ENCODE data around the gene ADAM8.
A peak's percentile ranks its signal among the peaks of the same experiment; 100 is the strongest.

Gene ADAM8

DNA sequence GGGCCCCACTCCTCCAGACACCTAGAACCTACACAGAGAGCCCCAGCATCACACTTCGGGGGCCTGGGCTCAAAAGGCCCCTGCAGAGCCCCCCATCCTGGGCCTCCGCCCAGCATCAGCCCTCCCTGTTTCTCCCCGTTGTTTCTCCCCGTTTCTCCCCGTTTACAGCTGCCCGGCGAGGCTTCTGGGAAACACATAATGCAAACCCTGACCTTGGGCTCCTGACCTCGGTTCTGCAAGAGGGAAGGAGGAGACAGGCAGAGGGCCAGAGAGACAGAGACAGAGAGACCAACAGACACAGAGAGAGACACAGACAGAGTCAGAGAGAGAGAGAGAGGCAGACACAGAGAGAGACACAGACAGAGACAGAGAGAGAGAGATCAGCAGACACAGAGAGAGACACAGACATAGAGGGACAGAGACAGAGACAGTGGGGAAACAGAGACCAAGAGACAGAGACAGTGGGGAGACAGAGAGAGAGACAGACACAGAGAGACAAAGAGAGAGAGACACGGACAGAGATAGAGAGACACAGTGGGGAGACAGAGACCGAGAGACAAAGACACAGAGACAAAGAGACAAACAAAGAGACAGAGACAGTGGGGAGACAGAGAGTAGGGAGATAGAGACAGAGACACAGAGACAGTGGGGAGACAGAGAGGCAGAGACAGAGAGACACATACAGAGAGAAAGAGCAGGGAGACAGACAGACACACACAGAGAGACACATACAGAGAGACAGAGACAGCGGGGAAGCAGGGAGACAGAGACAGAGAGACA, 26.5 kb downstream of the ADAM8 start:
- Histone ChIP-seq H3K36me3 (no peaks in the 10 kb centered on the region), H3K27ac (no peak overlapping the region), H3K4me3 (no peak overlapping the region), H3K27me3 (peaks cover 0 to 16% (median 4%) of the 10 kb centered on the region in 11 experiments; a peak in 6 of 22 replicates), H3K4me1 (peaks cover 35 to 62% (median 50%) of the 10 kb centered on the region in 10 experiments), H3K9ac (no peak overlapping the region), H3K9me3 (replicated peaks in 1 of 11) (no peaks in the 10 kb centered on the region), H4K20me1 (no peaks in the 10 kb centered on the region; a peak in 1 of 22 replicates), H3K4me2 (0 out of 22 replicates have a peak overlapping the region, but pooled peaks of 1 of the 11 experiments have one; percentile 5)
- no peak for TF ChIP-seq Cebpa-rat (IDR thresholded peaks at IDR 0.05)

DNA sequence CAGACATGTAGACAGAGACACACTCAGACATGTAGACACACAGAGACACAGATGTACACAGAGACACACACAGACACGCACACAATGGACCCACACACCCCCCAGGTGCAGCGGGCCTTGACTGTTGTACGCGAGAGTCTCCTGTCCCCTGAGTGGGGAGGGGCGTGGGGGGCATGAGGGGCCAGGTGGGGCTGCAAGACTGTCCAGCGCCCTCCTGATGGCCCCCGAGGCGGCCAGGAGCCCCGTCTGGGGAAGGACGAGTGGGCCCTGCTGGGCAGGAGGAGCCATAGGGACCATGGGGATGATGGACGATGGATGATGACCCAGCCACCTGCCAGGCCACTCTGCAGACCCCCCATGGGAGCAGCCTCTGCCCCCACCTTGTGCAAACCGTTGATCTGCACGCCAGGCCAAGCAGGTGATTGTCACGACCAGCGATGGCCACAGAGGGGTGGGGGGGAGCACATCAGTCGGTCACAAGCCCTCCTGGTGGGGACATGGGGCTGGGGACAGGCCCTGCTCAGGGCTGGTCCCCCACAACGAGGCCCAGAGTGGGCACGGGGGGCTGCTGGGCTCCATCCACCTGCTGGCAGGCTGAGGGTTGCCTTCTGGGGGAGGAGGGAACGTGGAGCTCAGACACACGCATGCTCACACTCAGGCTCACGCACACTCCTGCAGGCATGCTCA, 27.4 kb downstream of the ADAM8 start:
- no peak overlapping the region for H3K4me3 ChIP-seq
- peaks cover 0 to 20% (median 4%) of the 10 kb centered on the region in 11 experiments; a peak in 7 of 22 replicates for H3K27me3 ChIP-seq
- H3K36me3 ChIP-seq: no peaks in the 10 kb centered on the region
- no peaks in the 10 kb centered on the region for H3K9me3 ChIP-seq (replicated peaks in 1 of 11)
- no peaks in the 10 kb centered on the region; a peak in 1 of 22 replicates for H4K20me1 ChIP-seq
- H3K9ac ChIP-seq: no peak overlapping the region
- no peak for TF ChIP-seq Cebpa-rat (IDR thresholded peaks at IDR 0.05)
- peaks cover 26 to 62% (median 46%) of the 10 kb centered on the region in 10 experiments for H3K4me1 ChIP-seq
- H3K27ac ChIP-seq: no peak overlapping the region
- H3K4me2 ChIP-seq: no peak overlapping the region

GRCh38 chr10:133248334-133248715, 28.3 kb downstream of the ADAM8 start:
- peaks cover 0 to 29% (median 8%) of the 10 kb centered on the region in 11 experiments; a peak in 12 of 22 replicates for H3K27me3 ChIP-seq
- no peak overlapping the region for H3K4me2 ChIP-seq
- H3K4me3 ChIP-seq: no peak overlapping the region
- no peaks in the 10 kb centered on the region for H3K36me3 ChIP-seq
- no peaks in the 10 kb centered on the region for H3K9me3 ChIP-seq (replicated peaks in 1 of 11)
- H3K27ac ChIP-seq: no peak overlapping the region
- peak overlapping the region in 1 of 11 experiments; percentile 13; a peak in 1 of 22 replicates for H3K9ac ChIP-seq
- no peak for TF ChIP-seq Cebpa-rat (IDR thresholded peaks at IDR 0.05)
- H4K20me1 ChIP-seq: peaks cover 0 to 5% (median 0%) of the 10 kb centered on the region in 11 experiments; a peak in 2 of 22 replicates
- H3K4me1 ChIP-seq: peaks cover 17 to 62% (median 49%) of the 10 kb centered on the region in 10 experiments

- no peak overlapping the region for H3K9ac ChIP-seq
- peaks cover 0 to 33% (median 10%) of the 10 kb centered on the region in 11 experiments; a peak in 12 of 22 replicates for H3K27me3 ChIP-seq
- peaks cover 0 to 6% (median 0%) of the 10 kb centered on the region in 11 experiments; a peak in 2 of 22 replicates for H4K20me1 ChIP-seq
- H3K27ac ChIP-seq: no peak overlapping the region
- no peak overlapping the region for H3K4me3 ChIP-seq
- H3K36me3 ChIP-seq: no peaks in the 10 kb centered on the region
- no peak for TF ChIP-seq Cebpa-rat (IDR thresholded peaks at IDR 0.05)
- H3K4me2 ChIP-seq: peak overlapping the region in 7 of 11 experiments; percentile 72 to 97 (median 97); a peak in 8 of 22 replicates
- peaks cover 12 to 62% (median 50%) of the 10 kb centered on the region in 10 experiments for H3K4me1 ChIP-seq
- no peaks in the 10 kb centered on the region for H3K9me3 ChIP-seq (replicated peaks in 1 of 11)
These were observed 28.9 kb downstream of the ADAM8 start for GRCh38 chr10:133247681-133248333.

DNA sequence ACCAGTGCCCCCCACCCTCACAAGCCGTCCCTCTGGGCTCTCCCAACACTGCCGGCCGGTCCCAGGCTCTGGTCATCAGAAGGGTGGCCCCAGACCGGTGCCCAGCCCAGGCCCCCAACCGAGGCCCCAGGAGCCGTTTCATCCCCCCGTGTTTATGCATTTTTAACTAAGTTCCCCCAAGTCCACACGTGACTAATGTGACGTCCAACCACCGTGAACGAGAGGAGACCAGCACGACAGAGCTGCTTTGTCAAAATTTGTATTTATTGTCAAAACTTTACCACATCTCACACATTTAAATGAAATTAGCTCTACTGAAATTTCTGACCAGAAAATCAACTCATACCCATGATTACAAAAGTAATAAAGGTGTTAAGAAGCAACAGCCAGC, 30.4 kb downstream of the ADAM8 start:
- TF ChIP-seq Cebpa-rat (IDR thresholded peaks at IDR 0.05): no peak
- Histone ChIP-seq H3K36me3 (no peaks in the 10 kb centered on the region), H3K4me3 (no peak overlapping the region), H4K20me1 (peaks cover 0 to 8% (median 0%) of the 10 kb centered on the region in 11 experiments; a peak in 6 of 22 replicates), H3K27ac (peak overlapping the region in 1 of 11 experiments; percentile 22; a peak in 2 of 22 replicates), H3K9ac (peak overlapping the region in 2 of 11 experiments; percentile 10 to 52; a peak in 6 of 22 replicates), H3K4me1 (peaks cover 21 to 69% (median 64%) of the 10 kb centered on the region in 10 experiments), H3K4me2 (peak overlapping the region; percentile 53 to 98 (median 93)), H3K9me3 (replicated peaks in 1 of 11) (no peaks in the 10 kb centered on the region), H3K27me3 (peaks cover 7 to 48% (median 23%) of the 10 kb centered on the region in 11 experiments; a peak in 20 of 22 replicates)

DNA sequence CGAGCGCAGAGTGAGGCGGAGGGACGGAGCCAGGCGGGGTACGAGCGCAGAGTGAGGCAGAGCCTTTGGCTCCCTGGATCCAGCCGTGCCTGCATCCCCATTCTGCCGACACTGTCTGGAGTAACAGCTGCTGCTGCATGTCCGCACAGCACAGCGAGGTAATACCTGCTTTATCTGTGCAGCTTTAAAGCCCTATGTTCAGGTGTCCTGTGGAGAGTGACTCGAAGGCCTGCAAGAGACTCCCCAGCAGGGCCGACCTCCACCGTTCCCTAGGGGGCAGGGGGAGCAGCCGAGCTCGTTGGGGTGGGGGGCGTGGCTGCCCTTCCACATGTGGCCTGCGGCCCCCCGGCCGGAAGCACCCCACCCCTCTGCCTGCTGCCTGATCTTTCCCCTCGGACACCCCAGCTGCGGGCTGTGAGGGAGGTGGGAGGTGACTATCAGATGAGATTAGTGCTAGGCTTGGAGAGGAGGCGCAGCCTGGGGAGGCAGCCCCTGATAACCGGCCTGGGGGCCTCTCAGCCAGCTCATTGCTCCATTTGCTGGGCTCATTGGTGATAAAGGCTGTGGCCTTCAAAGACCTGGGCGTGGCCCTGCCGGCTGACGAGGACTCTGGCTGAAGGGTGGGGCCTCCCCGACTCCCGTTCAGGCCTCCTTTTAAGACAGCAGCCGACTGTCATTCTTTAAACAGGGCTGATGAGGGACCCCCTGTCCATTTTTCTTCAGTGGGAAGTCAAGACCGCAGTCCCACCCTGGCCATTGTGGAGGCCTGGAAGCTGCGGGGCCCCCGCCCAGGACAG, 31.0 kb downstream of the ADAM8 start:
- H3K36me3 ChIP-seq: no peaks in the 10 kb centered on the region
- H4K20me1 ChIP-seq: peaks cover 0 to 11% (median 0%) of the 10 kb centered on the region in 11 experiments; a peak in 6 of 22 replicates
- H3K4me1 ChIP-seq: peaks cover 27 to 75% (median 70%) of the 10 kb centered on the region in 10 experiments
- H3K27ac ChIP-seq: peak overlapping the region in 1 of 11 experiments; percentile 22; a peak in 2 of 22 replicates
- no peak for TF ChIP-seq Cebpa-rat (IDR thresholded peaks at IDR 0.05)
- no peaks in the 10 kb centered on the region for H3K9me3 ChIP-seq (replicated peaks in 1 of 11)
- H3K27me3 ChIP-seq: peaks cover 12 to 54% (median 27%) of the 10 kb centered on the region in 11 experiments; a peak in 20 of 22 replicates
- H3K4me2 ChIP-seq: peak overlapping the region; percentile 53 to 98 (median 93)
- H3K9ac ChIP-seq: peak overlapping the region in 3 of 11 experiments; percentile 10 to 52 (median 12); a peak in 6 of 22 replicates
- no peak overlapping the region for H3K4me3 ChIP-seq

DNA sequence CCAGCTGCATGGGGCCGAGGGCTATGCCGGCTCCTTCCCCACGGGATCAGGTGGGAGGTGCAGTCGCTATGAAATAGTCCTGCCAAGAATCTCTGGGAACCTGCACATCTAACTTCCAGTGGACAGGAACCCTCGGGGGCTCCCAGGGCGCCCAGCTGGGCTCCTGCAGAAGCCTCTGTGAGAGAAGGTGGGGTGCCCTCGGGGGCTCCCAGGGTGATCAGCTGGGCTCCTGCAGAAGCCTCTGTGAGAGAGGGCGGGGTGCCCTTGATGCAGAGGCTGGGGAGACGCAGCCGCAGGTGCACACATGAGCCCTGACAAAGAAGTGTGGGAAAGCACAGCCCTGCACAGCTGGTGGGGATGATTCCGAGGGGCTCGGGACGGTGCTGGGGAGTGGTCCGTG, 33.1 kb downstream of the ADAM8 start:
- H3K27ac ChIP-seq: no peak overlapping the region
- no peak overlapping the region for H3K4me3 ChIP-seq
- H4K20me1 ChIP-seq: peaks cover 0 to 16% (median 0%) of the 10 kb centered on the region in 11 experiments; a peak in 6 of 22 replicates
- H3K27me3 ChIP-seq: peaks cover 21 to 58% (median 38%) of the 10 kb centered on the region in 11 experiments
- H3K4me1 ChIP-seq: peaks cover 35 to 91% (median 84%) of the 10 kb centered on the region in 10 experiments
- H3K9ac ChIP-seq: peak overlapping the region in 2 of 11 experiments; percentile 9 to 37; a peak in 1 of 22 replicates
- no peak for TF ChIP-seq Cebpa-rat (IDR thresholded peaks at IDR 0.05)
- no peaks in the 10 kb centered on the region for H3K9me3 ChIP-seq (replicated peaks in 1 of 11)
- H3K36me3 ChIP-seq: no peaks in the 10 kb centered on the region
- H3K4me2 ChIP-seq: peak overlapping the region in 9 of 11 experiments; percentile 14 to 99 (median 97); a peak in 18 of 22 replicates

Data from BLaER1 treated with 17β-estradiol and CSF1 and Interleukin-3, amounts not matched to agents 10 nM and 100 nM (cell line).